ENCODE data around the gene WDR1.

WDR1 gene

DNA sequence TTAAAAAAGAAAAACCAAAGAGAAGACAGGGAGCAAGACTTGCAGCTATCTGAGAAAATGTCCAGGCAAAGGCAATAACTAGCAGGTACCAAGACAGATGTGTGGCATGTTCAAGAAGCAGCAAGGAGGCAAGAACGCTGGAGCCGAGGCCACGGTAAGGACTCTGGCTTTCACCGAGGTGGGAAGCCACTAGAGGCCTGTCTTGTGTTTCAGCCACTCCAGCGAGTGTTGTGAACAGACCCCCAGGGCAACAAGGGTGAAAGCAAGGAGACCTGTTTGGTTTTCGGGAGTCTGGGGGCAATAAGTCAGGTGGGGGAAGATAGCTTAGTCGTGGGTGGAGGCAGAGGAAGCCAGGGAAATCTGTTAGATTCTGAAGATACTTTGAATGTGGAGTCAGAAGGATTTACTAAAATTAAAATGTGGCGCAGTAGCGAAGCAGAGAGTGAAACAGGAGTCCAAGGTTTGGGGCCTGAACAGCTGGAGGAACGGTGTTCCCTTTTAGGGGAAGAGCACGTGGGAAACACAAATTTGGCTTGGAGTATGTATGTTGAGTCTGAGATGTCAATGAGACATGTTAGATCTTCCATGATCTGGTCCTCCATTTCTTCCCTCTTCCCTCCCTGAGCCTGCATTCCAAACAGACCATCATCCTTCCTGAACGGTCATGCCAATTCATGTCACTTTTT is 3.1 kb downstream of the WDR1 start:
- DNase-seq: no peak

DNA sequence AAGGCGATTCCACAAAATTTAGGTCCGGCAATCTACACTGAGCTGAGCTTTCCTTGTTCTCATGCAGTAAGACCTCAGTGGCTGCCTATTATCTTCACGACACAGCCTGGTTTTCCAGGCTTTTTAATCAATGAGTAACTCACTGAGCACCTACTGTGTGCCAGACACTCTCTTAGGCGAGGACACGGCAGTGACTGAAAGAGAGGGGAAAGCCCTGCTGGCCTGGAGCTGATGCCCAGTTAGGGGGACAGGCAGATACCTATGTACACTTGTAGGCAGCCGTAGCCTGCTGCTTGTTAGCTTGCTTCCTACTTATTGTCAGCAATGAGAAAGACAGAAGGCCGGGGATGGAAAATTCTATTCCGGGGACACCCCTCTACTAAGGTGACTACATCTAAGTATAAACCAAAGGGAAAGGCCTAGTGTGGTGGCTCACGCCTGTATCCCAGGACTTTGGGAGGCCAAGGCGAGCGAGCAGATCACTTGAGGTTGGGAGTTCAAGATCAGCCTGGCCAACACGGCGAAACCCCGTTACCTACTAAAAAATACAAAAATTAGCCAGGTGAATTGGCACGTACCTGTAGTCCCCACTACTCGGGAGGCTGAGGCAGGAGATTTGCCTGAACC is 3.8 kb downstream of the WDR1 start:
- no peak for DNase-seq

DNA sequence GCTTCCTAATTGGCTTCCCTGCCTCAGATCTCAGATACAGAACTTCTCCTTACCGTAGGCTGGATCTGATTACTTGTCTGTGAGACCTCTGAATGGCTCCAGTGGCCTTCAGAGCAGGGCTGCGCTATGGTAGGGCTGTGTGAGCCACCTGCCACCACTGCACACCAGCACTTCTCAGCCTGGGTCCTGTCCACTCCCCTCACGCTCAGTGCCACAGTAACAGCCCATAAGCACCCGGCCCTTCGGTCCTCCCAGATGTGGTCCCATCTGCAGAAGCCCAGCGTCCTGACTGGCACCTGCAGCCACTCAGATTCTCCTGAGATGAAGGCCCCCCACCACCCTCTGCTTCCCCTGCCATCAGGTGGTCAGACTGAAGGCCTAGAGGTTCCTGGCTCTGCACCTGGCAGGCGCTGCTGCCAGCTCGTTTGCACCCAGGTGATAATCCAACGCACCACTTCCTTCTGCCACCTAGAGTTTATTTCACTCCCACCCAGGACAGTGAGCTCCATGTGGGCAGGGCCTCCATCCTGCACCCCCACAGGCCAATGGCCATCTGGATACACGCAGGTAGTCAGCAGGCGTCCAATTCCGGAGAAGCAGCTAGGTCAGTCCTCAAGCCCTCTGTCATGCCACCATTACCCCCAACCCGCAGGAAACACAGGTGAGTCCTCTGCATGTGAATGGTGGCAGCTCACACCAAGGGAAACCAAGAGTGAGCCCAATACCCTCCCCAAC is 5.4 kb downstream of the WDR1 start:
- no peak for DNase-seq

DNA sequence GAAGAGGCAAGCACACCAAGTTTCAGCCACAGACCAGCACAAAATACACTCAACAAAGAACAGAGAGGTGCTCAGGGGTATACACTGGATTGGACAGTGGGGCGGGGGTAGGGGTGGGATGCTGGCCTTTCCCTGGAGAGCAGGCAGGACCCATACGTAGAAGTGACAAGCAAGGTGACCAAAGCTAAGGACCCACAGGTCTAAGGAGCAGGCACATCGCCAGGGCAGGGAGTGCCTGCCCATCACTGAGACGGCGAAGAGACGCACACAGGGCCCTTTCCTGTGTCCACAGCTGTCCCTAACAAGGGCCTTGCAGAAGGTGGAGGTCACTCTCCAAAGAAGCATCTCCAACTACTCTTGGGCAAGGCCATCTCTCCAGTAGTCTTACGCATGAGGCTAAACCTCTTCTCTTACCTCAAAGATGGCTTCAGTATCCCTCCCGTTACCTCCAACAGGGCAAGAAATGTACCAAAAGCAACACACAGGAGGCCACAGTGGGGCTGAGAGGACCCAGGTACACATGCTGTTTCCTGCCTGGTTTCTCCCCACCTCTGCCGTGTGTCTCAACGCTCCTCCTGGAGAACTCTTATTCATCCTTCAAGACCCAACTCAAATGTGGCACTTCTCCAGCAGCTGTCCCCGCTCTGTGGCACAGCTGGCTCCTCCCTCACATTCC is 6.5 kb downstream of the WDR1 start:
- no peak for DNase-seq

DNA sequence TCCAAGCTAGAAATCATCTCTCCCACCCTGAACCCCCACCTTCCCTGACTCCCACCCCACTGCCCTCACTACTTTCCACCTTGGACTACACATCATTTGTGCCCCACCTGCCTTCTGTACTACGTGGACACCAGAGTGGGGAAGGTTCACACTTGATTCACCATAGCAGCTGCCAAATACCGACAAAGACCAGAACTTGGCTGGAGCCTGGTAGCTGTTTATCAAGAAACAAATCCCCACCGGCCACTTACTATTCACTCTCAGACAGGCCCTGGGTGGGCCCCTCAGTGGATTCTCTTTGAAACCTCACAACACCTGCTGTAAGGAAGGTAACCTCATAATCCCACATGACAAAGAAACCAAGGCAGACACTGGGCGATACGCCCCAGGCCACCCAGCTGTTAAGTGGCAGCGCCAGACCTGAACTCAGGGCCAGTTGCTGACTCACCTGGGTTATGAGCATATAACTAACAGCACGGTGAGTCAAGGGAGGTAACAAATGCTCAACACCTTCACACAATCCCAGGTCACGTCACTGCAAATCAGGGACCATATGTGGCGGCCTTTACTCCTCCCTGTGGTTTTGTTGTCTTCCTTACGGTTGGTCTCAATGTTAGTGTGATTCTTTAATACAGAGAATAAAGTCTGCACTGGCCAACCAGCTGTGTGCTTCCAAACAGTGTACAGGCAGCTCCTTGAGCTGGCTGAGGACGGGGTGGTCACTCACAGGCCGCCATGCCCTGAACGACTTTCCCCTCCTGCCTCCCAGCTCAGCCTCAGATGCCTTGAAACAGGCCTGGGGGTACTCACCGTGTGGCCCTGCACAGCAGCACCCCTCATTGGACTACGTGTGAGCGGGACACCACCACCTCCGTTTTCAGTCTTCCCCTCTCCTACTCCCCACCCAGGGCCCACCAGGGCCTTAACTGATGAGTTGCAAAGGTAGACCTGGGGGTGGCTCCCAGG is 7.5 kb downstream of the WDR1 start:
- no peak for DNase-seq

DNA sequence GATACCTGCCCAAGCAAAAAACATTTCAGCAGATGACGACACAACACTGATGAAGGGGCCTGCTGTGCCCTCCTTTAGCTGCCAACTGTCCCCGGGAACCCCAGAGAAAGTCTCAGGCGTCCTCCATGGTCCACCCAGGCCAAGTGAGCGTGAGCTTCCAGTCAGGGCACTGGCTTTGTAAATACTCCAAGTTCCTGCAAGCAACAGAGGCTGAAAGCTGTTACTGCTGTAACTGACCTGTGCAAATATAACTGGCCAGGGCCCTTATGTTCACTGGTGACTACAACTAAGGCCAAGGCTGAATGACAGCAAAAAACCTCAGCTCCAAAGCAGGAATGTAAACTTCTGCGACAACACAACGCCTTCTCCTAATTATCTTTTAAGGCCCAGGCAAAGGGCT is 8.2 kb downstream of the WDR1 start:
- no peak for DNase-seq

DNA sequence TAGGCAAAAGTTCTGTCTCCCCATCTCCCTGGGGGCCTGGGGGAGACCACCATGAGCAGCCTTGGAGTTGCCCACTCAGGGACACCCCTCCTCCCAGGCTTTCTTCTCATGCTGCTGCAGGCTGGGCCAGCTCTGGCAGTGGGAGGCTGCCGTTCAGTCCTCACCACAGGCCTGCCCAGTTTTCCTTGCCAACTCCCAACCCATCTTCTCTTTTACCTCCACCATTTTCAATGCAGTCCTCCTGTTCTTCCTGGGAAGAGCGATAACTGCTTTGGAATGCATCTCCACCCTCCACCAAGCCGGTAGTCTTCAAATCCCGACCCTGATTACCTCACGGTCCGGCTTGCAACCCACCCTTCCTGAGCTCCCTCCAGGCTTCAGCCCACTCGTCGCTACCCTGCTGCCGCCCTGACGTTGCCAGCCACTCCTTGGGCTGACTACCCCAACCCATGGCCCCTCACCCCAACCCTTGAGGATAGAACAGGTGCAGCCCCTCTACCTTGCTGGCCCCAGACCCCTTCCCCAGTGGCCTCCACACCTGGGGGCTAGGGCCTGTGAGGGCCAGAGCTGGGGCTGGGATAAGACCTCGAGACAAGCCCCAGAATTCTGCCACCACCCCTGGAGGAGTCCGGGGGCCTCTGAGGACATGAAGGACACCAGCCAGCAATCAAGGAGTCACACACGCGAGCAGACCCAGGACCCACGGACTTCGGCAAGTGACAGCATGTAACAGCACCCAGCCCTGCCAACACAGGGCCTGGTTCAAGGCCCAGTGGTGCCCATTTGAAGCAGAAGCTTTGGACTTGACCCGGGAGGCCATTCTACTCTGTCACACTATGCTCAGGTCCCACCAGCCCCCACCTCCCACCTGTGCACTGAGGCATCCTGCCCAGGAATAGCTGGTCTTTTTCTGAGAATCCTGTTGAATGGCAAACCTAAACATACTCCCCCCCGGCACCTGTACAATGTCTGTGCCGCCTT is 9.2 kb downstream of the WDR1 start:
- no peak for DNase-seq

DNA sequence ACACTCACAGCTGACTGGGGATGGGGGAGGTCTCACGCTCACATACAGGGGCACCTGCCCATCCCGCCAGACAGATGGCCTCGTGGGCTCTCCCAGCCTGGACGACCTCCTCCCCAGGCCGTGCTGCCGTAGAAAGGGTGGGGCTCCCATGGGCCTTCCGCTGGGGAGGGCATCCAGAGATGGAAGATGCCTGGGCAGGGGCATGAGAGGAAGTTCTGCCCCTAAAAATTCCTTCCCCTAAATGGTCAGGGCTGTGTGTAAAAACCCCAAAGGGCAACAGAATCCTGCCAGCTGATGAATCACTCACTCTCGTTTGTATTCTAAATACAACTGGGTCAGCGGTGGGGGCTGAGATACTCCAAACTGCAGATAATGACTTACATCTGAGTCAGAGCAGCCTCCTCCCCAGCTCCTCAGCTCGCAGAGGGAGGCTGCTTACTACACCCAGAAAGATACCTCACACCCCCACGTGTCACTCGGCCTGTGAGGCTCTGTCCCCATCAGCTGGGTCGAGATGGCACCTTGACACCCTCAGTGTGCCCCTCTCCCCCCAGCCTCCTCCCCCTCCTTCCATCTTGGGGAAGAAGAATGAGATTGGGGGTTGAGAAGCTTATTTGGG is 10.1 kb downstream of the WDR1 start:
- no peak for DNase-seq

DNA sequence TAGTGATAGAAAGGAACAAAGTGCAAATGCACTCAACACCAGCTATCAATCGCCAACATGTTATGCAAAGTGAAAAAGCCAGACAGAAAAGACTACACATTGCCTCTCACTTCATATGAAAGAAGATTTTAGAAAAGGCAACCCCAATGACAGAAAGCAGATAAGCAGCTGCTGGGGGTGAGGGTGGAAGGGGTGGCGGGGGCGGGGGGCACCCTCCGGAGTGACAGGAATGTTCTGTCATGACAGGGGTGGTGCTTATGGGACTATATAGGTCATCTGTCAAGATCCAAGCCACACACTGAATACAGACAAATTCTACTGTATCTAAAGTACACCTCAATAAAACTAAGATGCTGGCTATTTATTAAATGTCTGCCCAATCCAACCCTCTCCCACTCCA is 10.7 kb downstream of the WDR1 start:
- no peak for DNase-seq

DNA sequence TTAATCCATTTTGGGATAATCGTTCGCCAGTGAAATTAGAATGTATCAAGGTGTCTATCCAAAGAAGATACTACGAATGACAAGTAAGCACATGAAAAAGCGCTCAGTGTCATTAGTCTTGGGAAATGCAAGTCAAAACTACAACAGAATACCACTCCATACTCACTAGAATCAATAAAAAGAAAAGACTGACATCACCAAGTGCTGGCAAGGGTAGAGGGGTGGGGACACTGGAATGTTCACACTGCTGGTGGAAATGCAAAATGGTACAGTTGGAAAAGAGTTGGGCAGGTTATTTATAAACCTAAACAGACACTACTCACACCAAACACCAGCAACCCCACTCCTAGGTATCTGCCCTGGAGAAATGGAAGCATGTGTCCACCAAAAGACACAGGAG is 11.2 kb downstream of the WDR1 start:
- no peak for DNase-seq

DNA sequence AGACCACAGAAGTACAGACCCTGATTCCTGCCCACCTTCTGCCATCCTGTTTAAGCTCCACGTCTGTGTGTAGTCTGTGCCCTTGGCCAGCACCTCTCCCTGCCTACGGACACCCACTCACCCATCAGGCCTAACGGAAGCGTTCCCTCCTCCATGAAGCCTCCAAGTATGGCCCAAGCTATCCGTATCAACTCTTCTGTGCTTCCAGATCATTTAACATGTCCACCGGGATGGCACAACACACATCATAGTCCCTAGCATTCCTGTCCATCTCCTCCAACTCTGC is 11.7 kb downstream of the WDR1 start:
- no peak for DNase-seq

DNA sequence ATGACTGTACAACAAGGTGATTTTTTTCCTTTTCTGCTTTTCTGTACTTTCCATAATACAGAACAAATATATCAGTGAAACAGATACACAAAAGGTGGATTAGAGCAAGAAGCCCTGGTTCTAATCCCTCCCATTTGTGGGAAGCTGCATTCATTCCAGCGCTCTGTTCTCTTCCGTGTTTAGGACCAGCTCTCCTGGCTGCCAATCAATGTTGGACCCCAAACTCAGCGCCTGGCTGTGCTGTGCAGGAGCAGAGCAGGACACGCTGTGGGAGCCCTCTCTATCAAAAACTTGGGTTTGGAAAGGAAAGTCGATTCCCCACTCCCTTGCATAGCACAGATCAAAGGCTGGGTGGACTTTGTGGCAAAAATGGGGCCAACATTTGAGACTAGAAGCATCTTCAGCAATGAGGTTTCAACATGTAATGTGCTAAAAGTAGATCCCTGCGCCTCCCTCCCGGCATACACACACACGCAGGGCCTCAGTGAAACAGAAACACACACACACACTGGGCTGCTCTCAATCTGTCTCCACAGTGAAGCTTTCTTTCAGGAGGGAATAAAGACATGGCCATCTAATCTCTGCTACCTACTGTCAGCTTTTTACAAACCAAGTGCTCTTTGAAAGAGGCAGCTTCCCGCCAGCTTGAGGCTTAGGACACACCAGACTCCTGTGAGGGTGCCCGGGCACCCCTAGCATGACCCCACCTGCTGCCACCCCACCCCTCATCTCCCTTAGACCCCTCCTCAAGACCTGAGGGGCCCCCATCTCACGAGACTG is 12.2 kb downstream of the WDR1 start:
- no peak for DNase-seq

DNA sequence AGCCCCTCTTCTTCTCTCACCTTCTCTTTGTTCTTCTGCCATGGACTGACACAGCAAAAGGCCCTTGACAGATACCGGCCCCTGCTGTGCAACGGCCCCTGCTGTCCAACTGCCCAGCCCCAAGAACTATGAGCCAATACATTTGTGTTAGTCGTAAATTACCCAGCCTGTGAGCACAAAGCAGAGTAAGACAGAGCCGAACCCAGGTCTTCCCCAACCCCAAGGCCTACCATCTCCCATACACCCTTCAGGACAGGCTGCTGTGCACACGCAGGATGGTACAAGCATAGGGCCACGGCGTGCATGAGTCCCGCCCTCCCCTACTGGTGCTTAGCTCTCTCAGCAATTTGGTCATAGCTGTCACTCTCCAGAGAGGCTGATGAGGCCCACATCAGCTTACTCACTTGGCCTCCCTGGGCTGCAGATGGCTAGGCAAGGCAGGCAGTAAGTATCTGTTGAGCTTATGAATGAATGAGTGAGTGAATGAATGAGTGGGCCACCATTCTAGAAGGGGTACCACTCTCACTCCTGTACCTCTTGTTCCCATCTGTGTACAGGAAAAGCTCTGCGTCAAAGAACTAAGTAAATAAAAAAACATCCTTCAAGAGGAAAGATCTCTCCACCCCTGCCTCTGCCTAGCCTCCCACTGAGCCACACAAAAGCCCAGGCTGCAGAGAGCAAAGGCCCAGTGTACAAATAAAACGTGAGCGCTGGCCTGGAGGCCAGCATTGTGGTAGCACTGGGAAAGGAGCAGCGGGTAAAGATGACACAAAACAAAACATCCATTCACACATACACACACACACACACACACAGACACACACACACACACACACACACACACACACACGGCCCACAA is 13.9 kb downstream of the WDR1 start:
- no peak for DNase-seq

DNA sequence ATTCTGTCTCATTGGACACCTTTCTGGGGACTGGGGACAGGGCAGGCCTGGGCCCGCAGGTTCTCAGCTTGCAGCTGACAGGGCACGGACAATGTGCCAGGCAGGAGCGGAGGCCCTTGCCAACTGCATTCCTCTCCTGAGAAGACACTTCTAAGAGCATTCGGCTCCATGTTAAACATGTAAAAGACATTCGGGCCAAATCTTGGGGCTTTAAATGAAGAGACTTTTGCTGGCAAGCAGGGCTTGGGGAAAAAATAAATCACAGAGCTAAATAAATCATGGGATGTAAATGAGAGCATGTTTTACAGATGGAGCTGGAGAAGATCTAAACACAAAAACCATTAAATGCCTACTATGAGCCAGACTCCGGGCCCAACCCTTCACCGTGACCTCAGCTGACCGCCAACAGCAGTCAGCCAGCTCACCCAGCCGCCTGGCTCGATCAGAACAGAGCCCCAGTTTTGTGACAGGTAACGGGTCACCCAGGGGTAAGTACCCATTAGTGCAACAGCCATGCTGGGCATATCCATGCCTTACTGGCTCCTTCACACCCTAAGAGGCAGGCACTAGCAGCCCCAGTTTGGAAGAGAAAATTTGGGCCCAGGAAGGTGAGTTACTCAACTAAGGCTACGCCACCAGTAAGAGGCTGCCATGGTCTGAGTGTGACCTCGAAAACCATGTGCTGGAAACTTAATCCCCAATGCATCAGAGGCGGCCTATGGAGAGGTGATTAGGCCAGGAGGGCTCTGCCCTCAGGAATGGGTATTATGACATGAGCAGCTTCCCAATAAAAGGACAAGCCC is 14.7 kb downstream of the WDR1 start:
- no peak for DNase-seq

DNA sequence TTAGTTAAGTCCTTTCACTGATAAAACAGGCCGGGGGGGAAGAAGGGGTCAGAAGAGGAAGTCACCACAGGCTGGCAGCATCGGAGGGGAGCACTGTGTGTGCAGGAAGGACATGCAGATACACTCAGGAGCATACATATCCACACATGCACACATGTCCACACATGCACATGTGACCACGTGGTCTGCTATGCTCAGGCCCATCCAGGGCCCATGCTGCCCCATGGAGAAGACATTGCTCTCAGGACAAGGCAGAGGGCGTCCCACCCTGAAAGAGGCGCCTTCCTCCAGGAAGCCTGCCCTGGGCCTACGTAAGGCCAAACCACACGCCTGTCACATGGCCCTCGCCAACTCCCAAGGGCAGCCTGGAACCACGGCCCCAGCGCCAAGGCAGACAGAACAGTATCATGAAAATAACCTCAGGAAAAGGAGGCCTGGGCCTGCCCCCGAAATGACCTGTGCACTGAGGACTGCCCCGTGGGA is 15.8 kb downstream of the WDR1 start:
- no peak for DNase-seq

DNA sequence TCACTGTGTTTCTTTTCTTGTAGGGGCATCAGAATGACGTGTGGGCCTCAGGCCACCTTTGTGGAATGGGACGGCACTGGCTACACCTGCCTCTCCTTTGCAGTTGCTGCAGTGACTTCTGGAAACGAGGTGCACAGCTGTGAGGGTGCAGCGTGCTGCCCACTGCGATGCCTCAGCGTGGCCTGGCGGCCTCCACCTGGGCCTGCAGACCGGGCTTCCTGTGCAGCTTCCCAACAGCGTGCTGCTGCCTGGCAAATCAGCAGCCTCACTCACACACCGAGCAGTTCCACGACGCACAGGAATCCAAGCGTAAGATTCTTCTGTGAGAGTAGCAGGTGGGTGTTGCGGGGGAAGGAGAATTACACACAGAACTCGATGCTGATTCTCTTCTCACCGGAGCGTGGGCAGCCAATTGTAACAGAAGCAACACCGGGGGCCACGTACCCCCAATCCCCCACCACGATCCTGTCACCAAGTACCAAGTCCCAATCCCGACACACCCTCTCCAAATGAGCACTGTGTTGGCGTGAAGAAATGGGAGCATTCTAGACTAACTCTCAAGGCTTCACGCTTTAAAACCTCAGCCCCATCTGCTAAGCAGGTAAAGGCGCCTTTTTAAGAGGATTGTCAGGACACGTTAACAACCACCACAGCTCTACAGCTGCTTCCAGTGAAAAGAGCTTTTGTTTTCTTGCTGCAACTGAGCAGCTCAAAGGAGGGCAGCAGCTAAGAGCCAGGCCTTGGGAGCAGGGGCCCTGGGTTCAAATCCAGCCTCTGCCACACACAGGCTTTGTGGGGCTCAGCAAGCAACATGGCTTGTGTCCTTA is 16.9 kb downstream of the WDR1 start:
- DNase-seq: no peak

DNA sequence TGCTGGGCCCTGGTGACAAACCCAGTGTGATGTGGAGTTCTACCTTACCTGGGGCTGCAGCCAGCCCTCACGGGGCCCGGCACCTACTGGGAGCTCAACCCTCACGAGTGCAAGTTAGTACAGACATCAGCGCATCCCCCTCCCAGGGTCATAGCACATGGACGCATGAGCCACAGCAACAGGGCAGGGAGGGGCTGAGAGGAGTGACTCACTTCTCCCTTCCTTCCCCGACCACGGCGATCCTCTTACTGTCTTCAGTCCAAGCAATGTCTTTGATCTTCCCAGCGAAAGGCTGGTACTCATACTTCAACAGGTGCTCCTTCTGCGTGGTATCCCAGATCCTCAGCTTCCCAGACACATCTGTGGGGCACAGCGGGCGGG is 17.8 kb downstream of the WDR1 start:
- no peak for DNase-seq
